ENCODE measurements around the gene NANS.

DNA sequence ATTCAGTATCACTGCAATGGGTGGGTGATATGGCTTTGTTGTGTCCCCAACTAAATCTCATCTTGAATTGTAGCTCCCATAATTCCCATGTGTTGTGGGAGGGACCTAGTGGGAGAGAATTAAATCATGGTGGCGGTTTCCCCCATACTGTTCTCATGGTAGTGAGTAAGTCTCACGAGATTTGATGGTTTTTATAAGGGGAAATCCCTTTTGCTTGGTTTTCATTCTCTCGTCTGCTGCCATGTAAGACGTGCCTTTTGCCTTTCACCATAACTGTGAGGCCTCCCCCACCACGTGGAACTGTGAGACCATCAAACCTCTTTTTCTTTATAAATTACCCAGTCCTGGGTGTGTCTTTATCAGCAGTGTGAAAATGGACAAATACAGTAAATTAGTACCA is 9.5 kb upstream of the NANS start:
- TF ChIP-seq, protein P1, sequence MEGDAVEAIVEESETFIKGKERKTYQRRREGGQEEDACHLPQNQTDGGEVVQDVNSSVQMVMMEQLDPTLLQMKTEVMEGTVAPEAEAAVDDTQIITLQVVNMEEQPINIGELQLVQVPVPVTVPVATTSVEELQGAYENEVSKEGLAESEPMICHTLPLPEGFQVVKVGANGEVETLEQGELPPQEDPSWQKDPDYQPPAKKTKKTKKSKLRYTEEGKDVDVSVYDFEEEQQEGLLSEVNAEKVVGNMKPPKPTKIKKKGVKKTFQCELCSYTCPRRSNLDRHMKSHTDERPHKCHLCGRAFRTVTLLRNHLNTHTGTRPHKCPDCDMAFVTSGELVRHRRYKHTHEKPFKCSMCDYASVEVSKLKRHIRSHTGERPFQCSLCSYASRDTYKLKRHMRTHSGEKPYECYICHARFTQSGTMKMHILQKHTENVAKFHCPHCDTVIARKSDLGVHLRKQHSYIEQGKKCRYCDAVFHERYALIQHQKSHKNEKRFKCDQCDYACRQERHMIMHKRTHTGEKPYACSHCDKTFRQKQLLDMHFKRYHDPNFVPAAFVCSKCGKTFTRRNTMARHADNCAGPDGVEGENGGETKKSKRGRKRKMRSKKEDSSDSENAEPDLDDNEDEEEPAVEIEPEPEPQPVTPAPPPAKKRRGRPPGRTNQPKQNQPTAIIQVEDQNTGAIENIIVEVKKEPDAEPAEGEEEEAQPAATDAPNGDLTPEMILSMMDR (IDR thresholded peaks at IDR 0.05) = no peak
- no peak for TF ChIP-seq POLR2A (IDR thresholded peaks at IDR 0.05)

Measured in body of pancreas (tissue), 4 donors.